NCI-H1694 (cell line): ENCODE data around the gene EIF5A2.
"Not testable (repeated sequence)": the region's sequence is repeated elsewhere in the genome, so short reads cannot be mapped to it uniquely, and the experiment has no call there.

Source experiments
- DNase-seq: peaks from one replicate; lab custom pipeline; 2025; lab: John Stamatoyannopoulos, UW

Gene EIF5A2

DNA sequence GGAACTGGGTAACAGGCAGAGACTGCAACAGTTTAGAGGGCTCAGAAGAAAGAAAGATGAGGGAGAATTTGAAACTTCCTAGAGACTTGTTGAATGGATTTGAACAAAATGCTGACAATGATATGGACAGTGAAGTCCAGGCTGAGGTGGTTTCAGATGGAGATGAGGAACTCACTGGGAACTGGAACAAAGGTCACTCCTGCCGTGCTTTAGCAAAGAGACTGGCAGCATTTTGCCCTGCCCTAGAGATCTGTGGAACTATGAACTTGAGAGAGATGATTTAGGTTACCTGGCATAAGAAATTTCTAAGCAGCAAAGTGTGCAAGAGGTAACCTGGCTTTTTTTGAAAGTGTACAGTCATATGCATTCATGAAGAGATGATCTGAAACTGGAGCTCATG, 11.7 kb downstream of the EIF5A2 start:
- no peak for DNase-seq

DNA sequence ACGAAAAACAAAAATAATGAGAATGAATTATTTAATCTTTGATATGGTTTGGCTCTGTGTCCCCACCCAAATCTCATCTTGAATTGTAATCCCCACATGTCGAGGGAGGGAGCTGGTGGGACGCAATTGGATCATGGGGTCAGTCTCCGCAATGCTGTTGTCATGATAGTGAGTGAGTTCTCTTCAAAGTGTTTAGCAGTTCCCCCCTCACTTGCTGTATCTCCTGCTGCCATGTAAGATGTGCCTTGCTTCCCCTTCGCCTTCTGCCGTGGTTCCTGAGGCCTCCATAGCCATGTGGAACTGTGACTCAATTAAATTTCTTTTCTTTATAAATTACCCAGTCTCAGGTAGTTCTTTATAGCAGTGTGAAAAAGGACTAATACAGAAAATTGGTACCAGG, 12.1 kb downstream of the EIF5A2 start:
- not testable (repeated sequence) for DNase-seq

DNA sequence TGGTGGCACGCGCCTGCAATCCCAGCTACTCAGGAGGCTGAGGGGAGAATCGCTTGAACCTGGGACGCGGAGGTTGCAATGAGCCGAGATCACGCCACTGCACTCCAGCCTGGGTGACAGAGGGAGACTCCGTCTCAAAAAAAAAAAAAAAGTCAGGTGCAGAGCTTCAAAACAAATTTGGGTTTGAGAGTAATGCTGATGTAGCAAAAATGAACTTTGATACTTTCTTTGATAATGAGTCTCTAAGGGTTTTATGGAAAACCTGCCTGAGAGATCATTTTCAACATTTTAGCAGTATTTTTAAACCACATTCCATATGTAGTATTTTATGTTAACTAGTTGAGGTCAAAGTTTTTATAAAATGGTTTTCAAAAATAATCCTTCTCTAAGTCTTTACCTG, 14.5 kb downstream of the EIF5A2 start:
- no peak for DNase-seq

DNA sequence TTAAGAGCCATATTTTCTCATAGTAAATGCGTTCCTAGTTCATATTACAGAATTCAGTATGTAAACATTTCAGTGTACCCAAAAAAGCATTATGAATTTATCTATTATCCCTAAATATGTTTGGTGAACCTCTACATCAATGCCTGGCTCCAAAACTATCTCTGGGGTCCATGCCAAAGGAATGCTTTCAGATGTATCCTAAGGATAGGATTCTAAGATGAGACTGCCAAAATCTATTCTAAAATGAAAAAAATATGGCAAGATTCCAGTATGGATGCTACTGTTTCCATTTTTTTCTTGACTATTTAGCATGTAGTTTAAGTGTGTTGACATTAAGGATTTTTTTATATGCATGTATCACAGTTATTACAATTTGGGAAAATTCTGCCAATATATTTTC, 18.8 kb downstream of the EIF5A2 start:
- no peak for DNase-seq

DNA sequence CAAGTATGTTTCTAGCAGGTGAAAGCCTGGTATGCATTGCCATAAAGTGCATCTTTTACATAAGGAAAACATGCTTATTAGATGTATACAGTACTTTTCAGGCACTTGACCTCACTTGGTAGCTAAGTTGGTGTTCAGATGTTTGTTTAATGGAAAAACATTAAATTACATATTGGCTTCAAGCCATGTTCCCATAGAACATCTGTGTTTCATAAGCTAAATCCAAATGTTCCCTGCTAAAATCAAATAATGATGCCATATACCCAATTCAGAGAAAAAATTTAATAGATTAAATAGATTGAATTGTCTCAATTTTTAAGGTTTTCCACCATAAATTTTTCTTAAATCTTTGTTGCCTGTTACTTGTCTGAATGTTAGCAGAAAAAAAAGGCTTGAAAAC, 19.3 kb downstream of the EIF5A2 start:
- DNase-seq: peak; percentile 64

DNA sequence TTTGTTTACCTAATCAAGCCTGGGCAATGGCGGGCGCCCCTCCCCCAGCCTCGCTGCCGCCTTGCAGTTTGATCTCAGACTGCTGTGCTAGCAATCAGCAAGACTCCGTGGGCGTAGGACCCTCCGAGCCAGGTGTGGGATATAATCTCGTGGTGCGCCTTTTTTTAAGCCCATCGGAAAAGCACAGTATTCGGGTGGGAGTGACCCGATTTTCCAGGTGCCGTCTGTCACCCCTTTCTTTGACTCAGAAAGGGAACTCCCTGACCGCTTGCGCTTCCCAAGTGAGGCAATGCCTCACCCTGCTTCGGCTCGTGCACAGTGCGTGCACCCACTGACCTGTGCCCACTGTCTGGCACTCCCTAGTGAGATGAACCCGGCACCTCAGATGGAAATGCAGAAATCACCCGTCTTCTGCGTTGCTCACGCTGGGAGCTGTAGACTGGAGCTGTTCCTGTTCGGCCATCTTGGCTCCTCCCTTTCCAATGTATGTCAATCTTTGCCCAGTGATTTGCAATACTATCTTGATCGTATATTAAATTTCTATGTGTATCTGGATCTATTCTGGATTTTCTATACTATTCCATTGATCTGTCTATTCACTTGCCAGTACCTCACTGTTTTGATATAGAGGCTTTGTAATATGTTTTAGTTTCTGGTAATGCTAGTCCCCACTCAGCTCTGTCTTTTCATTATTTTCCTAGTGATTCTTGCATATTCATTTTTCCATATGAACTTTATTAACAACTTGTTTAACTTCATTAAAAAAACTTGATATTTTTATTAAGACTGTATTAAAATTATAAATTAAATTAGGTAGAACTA, 24.1 kb downstream of the EIF5A2 start:
- DNase-seq: not testable (repeated sequence)

DNA sequence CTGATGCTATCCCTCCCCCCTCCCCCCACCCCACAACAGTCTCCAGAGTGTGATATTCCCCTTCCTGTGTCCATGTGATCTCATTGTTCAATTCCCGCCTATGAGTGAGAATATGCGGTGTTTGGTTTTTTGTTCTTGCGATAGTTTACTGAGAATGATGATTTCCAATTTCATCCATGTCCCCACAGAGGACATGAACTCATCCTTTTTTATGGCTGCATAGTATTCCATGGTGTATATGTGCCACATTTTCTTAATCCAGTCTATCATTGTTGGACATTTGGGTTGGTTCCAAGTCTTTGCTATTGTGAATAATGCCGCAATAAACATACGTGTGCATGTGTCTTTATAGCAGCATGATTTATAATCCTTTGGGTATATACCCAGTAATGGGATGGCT, 29.7 kb downstream of the EIF5A2 start:
- not testable (repeated sequence) for DNase-seq

DNA sequence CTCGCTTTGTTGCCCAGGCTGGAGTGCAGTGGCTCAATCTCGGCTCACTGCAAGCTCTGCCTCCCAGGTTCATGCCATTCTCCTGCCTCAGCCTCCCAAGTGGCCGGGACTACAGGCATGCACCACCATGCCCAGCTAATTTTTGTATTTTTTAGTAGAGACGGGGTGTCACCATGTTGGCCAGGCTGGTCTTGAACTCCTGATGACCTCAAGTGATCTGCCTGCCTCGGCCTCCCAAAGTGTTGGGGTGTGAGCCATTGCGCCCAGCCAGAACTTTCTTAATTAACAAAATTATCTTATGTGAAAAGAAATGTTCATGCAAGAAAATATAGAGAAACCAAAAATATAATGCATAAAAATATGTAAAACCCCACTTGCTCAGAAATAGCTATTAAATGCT, 31.1 kb downstream of the EIF5A2 start:
- not testable (repeated sequence) for DNase-seq

DNA sequence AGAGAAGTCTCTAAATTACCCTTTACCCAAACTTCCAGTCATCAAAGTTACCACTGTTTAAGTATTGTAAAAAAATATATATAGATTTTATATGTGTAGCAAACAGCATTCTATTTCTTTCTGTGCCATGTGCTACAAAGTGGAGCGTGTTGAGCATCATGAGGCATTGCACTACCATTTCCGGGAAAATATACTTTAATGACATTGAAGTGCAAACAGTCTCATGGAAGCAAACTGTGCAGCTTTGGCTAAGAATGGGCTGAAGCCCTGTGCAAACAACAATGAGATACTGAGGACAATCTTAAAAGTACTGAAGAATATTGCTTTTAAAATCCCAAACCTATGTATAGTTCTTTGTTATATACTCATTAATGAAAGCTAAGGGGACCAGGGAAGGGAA, 31.9 kb downstream of the EIF5A2 start:
- no peak for DNase-seq

DNA sequence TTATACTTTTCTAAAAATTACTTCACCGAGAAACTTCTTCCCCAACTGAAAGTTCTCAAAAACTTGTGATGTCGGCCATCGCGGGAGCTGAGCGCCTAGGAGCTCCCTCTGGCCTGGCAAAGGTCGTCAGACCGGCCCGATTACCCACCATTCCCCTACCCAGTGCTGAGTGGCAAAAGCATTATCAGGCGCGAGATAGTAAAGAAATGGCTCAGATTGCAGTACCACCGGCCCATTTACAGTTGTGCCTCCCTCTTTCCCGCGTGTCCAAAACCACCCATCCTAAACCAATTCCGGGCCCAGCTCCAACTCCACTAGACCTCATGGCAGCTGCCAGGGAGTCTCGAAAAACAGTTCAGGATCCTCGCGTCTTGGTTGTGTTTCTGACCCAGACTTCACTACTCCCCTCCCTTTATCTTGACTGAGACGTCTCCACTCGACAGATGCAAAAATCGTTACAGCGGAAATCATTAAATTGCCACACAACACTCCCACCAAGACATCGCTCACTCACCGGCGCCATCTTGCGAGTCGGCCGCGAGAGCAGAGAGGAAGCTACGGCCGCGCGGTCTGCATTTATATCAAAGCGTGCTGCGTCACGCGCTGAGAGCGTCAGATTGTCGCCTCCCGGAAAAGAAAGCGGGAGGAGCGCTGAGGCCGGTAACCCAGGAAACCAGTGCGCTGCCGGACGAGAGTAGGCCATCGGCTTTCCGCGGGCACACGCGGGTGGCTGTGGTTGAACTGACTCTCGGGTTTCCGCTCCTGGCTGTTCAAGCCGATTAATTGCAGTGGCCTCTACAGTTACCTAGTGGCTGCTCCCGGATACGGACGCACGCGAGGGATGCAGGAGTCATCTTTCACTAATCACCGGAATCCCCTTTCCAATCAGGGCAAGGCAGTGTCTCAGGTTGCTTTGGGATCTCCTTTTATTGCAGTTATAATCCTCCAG, 38.5 kb downstream of the EIF5A2 start, which contains the start of gene RPL22L1:
TSS of gene RPL22L1 (minus strand) at position 551 of the 949 bp plus-strand sequence. CDS start at position 523, 28 bp downstream.
- no peak for DNase-seq

DNA sequence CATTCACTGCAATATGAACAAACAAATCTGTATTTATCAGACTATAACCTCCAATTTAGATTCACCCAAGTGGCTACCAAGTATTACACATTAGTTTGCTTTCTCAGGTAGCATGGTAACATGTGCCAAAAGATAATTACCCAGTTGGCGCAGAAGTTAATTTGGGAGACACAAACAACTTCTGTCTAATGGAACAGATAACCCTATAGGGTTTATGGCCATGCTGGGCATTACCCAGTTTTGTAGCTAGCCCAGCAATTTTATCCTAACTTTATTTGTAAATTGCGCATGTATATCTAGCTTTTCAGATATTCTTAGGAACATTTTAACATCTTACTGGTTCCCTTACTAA, 39.2 kb downstream of the EIF5A2 start:
- DNase-seq: no peak

DNA sequence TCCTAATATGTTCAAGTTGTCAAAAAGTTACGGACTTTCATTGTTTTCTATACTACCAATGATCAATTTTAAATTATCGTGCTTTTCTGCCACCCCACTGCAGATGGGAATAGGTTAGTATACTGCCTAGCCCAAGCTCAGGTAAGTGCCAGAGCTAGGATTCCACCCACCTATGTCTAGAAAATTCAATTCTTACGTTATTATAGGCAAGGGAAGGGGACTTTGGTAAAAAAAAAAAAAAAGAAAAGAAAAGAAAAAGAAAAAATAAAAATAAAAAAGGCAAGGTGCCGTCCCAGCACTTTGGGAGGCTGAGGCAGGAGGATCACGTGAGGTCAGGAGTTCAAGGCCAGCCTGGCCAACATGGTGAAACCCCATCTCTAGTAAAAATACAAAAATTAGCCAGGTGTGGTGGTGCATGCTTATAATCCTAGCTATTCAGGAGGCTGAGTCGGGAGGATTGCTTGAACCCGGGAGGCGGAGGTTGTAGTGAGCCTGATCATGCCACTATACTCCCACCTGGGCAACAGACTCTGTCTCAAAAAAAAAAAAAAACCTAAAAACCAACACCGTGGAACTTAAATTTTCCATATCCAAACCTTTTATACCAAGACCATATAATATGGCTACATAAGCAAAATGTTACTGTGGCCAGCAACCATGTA, 39.7 kb downstream of the EIF5A2 start:
- no peak for DNase-seq

DNA sequence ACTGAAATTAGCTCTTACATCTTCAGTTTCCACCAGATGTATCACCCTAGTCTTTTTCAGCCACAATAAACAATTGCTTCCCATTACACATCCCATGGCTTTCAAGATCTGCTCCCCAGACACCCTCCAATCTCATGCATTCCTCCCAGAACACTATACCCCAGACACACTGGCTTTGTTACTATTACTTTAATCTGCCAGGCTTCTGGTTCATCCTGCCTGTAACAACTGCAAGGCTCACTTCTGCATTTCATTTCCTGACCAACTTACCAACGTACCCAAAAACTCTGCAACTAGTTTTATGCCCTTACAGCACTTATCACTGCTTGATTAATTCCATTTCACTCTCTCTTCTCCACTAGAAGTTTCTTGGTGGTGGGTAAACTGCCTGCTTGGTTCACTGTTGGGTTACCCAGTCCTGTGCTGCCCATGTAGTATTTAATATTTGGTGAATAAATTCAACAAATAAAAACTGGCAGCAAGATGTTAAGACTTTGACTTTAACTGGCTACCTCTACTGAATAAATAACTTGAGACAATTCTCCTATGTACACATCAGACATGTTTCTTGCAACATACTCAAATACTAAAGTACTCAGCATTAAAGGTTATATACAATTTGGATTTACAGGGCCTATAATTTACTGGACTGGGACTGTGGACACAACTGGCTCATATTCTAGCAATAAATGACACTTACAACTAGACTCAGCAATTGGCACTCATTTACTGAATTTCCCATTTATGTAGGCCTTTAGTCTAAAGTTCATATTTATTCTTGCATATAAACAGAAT, 41.1 kb downstream of the EIF5A2 start:
- no peak for DNase-seq

DNA sequence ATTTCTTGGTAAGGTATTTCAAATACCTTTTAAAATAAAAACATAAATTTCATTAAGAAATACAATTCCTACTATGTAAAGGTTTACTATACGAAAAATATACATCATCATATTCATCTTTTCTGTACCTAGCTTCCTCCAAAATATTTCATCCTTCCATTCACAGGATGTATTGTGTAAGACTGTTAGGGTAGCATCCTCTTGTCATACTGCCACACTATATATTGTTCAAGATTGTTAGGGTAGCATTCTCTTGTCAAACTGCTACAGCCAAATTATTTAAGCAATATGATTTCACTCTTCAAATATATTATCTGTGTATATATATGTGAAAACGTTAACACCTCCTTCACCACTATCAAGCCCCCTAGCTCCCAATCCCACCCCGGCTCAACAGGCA, 41.9 kb downstream of the EIF5A2 start:
- no peak for DNase-seq

DNA sequence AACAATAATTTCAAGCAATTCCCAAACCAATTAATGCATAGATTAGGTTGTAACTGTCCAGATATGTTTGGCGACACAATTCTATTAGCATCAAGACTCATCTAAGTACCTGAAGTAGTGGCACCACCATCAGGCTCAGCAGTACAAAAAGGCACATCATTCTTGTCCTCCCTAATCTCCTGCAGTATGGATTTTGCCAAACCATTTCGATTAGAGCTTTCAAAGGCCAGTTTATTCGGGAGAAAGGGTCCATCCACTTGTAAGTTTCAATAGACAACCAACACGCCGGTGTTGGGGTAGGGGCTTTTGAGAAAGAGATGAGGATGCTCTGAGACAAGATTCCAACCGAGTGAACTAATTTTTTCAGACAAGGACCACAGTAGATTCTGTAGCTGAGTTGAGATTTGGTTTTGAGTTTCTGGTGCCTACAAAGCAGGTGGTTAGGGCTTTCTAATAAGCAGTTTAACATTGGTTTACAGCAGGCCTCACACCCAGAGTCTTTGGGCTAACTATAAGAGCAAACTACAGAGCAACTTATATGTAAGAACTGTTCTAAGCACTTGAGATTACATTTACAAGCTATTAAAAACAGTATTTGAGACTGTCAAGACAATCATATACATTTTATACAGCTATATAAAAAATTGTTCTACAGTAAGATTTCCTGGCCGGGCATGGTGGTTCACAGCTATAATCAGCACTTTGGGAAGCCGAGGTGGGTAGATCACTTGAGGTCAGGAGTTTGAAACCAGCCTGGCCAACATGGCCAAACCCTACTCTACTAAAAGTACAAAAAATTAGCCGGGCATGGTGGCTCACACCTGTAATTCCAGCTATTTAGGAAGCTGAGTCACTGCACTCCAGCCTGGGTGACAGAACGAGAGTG, 43.0 kb downstream of the EIF5A2 start:
- no peak for DNase-seq

DNA sequence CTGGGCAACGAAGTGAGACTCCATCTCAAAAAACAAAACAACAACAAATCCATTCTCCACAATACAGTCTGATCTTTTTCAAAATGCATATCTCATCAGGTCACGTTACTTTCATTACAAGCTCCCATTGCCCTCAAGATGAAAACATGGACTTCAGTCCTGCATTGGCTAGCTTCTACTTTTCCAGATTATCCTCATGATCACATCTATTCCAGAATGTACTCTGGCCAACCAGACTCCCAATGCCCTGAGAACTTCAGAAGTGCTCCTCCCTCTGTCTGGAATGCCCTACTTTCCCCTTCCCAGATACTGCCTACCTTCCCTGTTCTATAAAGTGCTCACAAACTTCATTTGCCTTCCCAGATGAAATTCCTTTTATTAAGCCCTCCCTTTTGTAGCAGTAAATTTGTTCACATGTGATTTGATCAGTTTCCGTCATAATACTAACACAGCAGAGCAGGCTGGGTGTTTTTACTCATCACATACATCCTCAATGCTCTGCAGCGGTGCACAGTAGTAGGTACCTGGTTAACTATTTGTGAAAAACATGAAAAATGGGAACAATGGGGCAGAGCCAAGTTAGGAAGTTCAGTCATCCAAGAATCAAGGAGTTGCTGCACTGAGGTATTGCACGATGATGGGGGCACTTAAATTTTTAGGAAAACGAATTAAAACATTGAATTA, 43.8 kb downstream of the EIF5A2 start:
- DNase-seq: no peak

DNA sequence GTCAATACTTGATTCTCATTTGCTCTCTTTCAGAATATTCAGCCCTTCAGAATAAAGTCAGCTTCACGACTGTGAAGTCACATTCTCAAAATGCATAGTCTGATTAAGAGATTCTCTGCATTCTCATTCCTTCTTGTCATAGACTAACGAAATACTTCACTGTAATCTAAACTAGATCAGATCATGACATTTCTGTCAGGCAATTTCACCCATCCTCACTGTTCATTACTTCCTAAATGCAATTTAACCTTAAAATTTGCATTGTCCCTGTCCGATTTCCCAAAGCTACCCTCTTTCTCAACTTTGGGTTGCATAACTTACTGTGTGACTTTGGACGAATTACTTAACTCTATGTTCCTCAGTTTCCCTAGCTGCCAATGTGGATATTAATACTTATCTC, 44.6 kb downstream of the EIF5A2 start:
- no peak for DNase-seq

DNA sequence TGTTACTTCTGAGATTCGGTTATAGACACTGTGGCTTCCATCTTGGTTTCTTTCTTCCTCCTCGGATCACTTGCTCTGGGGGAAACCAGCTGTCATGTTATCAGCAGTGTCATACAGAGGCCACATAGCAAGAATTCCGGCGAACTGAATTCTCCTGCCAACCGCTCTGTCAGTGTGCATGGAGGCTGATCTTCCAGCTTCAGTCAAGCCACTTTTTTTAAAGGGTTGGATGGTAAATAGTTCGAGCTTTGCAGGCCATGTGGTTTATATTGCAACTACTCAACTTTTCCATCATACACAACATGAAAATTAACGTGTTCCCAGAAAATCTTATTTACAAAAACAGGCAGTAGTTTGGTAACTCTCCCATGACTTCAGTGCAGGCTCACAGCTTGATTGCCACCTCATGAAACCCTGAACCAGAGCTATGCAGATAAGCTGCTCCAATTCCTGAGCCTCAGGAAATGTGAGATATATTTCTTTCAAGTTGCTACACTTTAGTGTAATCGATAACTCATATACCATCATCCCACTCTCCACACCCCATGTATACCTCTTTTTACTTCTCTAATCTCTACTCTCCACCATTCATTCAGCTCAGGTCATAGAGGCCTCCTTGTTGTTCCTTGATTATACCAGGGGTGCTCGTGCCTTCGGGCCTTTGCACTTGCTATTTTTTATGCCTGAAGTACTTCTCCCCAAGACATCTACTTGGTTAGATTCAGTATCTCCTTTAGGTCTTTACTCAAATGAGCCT, 45.6 kb downstream of the EIF5A2 start:
- no peak for DNase-seq

DNA sequence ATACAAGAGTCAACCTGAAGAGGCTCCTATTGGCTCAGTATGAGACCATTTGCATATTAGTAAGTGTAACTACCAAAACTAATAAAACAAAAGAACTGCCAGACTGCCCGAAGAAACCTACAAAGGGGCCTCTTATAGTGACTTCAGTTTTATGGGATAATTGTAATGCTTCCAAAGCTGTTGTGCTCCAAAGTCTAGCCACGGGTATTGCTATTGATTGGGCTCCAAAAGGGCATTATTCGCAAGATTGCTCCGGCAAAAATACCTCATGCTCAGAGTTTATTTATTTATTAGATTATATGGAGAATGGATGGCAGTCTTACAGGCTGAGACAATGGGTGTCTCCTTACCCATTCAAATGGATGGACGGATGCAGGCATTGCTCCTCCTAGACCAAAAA, 49.8 kb downstream of the EIF5A2 start:
- DNase-seq: no peak
